PC-3 (cell line): ENCODE data around the gene CUL4A.

ENCODE experiments used
- EZH2 ChIP-seq: fragments of 300-600 bp; sonication (generic); IDR thresholded peaks from one replicate; pipeline ENCODE4 v1.6.1; 2017; ENCODE audit warnings: antibody characterized with exemption, mild to moderate bottlenecking, low read length; ENCODE audit not compliant: unreplicated experiment
- TF ChIP-seq, protein P1 (sequence below): fragments of 300-600 bp; sonication (generic); conservative IDR thresholded peaks from 2 replicates; pipeline ENCODE4 v1.5.1; 2017; ENCODE audit warnings: antibody characterized with exemption, low read depth, mild to moderate bottlenecking, low read length

DNA sequence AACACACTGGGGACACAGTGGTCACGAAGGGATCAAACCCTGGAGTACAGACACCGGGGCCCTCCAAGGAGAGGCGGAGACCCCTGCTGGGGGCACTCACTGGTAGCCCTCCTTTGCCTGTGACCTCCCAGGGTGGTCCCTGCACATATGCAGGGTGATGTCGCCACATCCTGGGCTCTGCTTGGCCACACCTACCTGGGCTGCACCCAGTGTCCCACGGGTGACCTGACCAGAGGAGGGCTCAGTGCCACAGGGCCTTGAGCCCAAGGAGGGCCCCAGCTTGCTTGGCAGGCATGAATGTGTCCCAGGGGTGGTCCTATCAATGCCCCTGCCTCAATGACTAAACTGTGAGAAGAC is 5.1 kb upstream of the CUL4A start:
- TF ChIP-seq EZH2 = no peak
- TF ChIP-seq, protein P1, sequence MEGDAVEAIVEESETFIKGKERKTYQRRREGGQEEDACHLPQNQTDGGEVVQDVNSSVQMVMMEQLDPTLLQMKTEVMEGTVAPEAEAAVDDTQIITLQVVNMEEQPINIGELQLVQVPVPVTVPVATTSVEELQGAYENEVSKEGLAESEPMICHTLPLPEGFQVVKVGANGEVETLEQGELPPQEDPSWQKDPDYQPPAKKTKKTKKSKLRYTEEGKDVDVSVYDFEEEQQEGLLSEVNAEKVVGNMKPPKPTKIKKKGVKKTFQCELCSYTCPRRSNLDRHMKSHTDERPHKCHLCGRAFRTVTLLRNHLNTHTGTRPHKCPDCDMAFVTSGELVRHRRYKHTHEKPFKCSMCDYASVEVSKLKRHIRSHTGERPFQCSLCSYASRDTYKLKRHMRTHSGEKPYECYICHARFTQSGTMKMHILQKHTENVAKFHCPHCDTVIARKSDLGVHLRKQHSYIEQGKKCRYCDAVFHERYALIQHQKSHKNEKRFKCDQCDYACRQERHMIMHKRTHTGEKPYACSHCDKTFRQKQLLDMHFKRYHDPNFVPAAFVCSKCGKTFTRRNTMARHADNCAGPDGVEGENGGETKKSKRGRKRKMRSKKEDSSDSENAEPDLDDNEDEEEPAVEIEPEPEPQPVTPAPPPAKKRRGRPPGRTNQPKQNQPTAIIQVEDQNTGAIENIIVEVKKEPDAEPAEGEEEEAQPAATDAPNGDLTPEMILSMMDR = no peak
